Myocyte (in vitro differentiated cells): ENCODE data around the gene KLHDC7B. TPM values are rescaled to one million over a fixed set of nuclear protein-coding genes. Genes with fewer than 3 reads are reported as not detected.
"Not testable (repeated sequence)": the region's sequence is repeated elsewhere in the genome, so short reads cannot be mapped to it uniquely, and the experiment has no call there.

Experiments used
- DNase-seq: peaks from one replicate; pipeline ENCODE4 v3.0.0-alpha.2; 2012; ENCODE audit warnings: low read depth
- total RNA-seq: library from RNA; depleted of rRNA; stranded (reverse); fragments of >200 nt; gene quantifications from 2 replicates; pipeline ENCODE4 v1.2.3, GENCODE V29; 2014

KLHDC7B gene
- total RNA-seq, 1 donor from 2014 or later: not detected

DNA sequence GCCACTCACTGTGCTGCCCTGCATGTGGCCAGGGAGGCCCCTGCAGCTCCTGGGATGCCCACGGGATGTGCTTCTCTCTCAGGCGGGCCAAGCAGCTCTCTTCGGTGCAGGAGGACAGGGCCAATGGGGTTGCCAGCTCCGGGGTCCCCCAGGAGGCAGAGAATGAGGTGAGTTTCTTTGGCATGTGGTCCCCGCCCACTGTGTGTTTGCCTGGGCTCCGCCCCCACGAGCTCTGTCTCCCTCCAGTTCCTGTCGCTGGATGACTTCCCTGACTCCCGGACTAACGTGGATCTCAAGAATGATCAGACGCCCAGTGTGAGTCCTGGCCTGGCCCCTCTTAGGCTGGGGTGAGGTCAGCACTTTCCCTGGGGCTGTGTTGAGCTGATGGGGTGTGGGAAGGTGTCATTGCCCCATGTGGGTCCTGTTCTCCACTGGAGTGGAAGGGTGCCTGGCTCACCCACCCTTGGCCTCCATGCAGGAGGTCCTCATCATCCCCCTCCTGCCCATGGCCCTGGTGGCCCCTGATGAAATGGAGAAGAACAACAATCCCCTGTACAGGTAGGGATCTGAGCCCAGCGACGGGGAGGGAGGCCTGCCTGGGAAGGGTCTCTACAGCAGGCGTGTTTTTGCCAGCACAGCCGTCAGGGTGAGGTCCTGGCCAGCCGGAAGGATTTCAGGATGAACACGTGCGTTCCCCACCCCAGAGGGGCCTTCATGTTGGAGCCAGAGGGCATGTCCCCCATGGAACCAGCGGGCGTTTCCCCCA is 28.0 kb upstream of the KLHDC7B start:
- no peak for DNase-seq

DNA sequence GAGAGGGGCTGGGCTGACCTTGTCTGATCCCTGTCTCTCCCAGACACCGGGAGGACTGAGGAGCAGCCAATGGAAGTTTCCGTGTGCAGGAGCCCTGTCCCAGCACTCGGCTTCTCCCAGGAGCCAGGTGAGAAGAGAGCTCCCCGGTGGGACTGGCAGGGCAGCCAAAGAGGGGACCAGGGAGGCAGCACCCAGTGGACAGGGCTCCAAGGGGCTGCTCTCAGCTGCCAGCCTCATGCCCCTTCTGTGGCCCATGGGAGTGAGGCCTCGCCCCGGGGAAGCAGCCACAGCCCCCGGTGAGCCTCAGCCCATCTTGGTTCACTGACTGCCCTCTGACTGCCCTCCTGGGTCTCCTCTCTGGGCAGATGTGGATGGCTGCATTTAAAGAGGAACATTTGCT is 27.1 kb upstream of the KLHDC7B start:
- DNase-seq: no peak

DNA sequence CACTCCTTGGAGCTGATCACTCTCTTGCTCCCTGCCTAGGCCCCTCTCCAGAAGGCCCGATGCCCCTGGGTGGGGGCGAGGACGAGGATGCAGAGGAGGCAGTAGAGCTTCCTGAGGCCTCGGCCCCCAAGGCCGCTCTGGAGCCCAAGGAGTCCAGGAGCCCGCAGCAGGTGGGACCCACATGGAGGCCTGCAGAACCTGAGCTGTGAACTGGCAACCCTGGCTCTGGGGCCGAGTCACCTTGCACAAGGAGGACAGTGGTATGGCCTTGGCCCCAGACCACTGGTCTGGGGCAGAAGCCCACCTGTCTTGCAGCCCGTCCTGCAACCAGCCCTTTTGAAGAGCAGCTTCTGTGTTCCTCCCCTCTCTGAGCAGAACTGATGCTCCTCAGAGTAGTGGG is 26.5 kb upstream of the KLHDC7B start:
- DNase-seq: no peak

DNA sequence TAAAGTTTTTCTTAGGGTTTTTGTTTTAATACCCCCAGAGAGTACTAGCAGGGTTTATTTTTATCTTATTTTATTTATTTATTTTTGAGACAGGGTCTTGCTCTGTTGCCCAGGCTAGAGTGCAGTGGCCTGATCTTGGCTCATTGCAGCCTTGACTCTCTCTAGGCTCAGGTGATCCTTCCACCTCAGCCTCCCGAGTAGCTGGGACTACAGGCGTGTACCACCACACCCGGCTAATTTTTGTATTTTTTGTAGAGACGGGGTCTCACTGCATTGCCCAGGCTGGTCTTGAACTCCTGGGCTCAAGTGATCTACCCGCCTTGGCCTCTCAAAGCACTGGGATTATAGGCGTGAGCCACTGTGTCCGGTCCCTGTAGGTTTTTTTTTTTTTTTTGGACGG is 25.5 kb upstream of the KLHDC7B start:
- DNase-seq: not testable (repeated sequence)

DNA sequence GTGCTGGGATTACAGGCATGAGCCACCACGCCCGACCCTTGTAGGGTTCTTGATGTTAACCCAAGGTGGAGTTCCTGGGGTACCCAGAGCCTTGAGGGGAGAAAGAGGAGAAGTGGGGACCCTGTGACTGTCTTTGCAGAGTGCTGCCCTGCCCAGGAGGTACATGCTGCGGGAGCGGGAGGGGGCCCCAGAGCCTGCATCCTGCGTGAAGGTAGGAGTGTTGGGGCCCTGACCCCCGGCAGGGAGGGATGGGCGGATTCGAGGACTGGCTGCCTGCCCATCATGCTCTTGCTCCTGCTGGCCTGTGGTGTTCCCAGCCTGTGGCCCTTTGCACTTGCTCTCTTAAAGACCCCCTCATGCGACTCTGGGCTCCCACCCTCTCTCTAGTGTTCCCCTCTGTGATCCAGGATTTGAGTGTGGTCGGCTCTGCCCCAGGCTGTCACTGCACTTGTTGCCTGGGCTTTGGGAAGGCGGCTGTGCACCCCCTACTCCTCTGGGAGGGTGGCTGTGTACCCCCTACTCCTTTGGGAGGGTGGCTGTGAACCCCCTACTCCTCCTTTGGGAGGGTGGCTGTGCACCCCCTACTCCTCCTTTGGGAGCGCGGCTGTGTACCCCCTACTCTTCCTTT is 24.8 kb upstream of the KLHDC7B start:
- no peak for DNase-seq

DNA sequence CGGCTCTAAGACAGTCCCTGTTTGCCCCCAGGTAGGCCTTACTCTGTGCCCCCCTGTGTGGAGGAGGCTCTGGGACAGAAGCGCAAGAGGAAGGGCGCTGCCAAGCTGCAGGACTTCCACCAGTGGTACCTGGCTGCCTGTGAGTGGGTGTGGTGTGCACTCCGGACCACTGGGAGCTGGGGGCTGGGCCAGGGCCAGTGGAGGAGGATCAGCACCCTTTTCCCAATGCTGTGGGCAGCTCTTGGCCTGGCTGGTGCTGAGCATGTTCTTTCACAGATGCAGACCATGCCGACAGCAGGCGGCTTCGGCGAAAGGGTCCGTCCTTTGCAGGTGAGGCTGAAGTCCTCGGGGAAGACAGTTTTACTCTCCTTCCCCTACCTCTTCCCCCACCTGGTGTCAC is 24.0 kb upstream of the KLHDC7B start:
- DNase-seq: no peak

DNA sequence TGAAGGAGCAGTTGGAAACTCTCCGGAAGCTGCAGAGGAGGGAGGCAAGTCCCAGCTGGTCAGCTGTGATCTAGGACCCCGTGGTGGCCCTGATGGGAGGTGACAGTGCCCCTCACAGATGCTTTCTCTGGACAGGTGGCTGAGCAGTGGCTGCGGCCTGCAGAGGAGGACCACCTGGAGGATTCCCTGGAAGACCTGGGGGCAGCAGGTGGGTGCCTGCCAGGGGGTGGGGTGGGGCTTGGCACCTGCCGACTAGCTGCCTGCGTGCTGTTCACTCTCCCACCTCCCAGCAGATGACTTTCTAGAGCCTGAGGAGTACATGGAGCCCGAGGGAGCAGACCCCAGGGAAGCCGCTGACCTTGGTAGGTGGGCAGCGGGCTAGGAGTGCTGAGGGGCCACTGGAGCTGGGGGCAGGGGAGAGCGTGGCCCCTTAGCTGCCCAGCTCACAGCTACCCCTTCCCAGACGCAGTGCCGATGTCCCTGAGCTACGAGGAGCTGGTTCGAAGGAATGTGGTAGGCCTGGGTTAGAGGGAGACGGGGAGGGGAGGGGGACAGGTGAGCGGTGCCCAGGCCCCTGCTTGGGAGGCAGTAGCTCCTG is 23.4 kb upstream of the KLHDC7B start:
- no peak for DNase-seq

DNA sequence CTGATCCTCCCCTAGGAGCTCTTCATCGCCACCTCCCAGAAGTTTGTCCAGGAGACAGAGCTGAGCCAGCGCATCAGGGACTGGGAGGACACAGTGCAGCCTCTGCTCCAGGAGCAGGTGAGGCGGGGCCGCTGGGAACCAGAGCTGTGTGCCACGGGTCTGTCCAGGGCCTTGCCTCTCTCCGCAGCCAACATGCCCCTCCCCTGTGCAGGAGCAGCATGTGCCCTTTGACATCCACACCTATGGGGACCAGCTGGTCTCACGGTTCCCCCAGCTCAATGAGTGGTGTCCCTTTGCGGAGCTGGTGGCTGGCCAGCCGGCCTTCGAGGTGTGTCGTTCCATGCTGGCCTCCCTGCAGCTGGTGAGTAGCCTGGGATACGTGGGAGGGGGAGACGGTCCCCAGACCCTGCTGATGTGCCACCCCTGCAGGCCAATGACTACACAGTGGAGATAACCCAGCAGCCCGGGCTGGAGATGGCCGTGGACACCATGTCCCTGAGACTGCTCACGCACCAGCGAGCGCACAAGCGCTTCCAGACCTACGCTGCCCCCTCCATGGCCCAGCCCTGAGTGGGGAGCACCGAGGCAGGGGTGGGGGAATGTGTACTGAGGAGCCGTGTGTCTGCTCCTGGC is 22.8 kb upstream of the KLHDC7B start:
- DNase-seq: no peak

DNA sequence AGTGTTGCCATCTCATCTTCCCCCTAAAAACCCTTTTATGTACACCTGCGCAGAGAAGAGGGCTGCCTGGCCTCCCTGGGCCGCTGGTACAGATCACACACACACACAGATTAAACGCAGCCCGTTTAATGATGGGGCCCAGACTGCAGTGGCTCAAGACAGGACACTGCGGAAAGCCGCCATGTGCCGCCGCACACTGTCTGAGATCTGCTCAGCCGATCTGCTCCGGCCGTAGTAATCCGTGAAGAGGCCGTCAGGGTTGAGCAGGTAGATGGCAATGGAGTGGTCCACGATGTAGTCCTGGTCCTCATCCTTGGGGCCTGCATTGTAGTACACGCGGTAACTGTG is 22.3 kb upstream of the KLHDC7B start:
- DNase-seq: no peak

DNA sequence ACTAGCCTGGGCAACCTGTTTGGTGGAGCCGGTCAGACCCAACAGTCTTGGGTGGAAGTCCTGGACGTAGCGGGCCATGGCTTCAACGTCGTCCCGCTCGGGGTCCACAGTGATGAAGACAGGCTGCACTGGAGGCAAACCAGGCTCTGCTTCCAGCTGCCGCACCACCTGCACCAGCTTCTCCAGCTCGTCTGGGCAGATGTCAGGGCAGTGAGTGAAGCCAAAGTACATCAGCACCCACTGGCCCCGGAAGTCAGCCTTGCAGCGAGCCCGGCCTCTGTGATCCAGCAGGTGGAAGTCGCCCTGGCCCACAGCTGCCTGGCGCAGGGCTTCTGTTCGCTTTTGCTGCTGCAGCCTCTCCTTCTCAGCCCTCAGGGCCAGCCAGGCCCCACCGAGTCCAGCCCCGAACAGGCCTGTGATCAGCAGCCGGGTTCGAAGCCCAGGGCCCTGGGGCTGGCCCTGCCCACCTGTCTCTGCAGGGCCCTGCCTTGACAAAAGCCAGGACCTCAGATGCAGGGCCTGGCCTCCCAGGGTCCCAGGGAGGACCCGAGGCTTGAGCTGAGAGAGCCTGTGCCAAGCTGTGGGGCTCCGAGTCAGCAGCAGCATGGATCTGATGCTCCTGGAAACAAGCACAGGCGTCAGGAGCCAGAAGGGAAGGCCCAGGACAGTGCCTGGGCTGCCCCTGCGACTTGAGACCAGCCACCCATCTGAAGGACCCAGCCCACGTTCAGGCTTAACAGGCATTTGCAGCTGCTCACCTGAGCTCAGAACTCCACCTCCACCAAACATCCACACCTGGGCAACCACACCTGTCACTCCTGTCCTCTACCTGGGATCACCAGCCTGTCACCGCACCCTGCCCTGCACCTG is 21.7 kb upstream of the KLHDC7B start:
- DNase-seq: no peak

DNA sequence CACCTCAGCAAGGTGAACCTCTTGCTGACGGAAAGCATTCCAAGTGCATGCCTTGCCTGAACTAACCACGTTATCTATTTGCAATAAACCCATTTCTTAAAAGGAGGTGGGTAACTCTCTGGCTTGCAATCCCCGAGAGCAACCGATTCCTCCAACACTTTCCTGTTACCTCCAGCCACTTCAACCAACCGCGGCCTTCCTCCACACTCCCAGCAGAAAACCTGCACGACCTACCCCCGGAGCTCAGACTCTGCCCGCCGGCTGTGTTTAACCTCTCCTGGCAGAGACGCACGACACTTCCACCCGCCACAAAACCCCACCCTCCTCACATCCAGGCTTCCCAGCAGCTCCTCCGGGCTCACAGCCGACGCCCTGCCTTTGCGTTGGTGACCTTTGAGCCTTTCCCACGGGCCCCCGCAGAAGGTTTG is 21.0 kb upstream of the KLHDC7B start:
- DNase-seq: no peak

DNA sequence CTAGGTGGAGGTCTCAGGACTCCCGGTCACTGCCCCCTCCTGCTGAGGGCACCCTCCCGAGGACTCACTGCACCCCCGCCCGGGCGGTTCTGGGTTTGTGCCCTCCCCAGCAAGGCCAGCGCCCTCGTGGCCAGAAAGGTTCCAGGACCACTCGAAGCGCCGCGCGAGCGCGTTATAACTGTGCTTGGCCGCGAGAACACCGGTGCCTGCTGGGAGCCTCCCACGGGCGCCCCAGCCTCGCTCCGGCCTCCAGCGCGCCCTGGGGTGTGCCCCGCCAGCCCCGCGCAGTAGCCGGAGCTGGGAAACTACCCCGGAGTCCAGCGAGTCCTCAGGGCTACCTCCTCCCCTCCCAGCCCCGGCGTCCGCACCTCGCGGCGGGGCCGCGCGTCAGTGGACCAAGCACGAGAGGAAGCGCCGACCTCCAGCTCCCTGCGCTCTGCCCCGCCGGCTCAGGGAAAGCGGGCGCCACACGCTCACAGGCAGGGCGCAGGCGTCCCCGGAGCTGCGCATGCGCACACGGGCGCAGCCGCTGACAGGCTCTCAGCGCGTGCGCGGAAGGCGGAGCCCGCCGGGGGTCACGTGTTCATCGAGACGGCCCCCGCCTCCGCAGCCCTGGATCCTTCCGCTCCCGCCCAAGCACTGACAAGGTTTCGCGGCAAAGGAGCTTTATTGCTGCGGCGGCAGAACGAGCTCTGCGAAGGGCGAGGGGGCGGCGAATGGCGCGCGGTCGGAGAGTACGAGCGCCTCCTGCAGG is 20.4 kb upstream of the KLHDC7B start, which contains the start of gene SCO2:
SCO2 (minus strand) TSS at position 495 of the 754 bp plus-strand sequence. CDS start 1,187 bp downstream, outside the sequence.
- peak; percentile 96 for DNase-seq

DNA sequence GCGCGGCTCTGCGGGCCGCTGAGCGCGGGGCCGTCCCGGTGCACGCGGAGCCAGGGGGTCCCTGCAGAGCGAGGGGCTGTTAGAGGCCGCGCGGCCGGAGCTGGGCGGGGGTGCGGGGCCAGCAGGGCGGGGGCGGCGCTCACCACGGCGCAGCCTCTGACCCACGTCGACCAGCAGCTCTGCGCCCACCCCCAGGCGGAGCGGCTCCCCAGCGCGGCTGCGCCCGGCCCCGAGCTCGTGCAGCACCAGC is 19.9 kb upstream of the KLHDC7B start:
- no peak for DNase-seq

DNA sequence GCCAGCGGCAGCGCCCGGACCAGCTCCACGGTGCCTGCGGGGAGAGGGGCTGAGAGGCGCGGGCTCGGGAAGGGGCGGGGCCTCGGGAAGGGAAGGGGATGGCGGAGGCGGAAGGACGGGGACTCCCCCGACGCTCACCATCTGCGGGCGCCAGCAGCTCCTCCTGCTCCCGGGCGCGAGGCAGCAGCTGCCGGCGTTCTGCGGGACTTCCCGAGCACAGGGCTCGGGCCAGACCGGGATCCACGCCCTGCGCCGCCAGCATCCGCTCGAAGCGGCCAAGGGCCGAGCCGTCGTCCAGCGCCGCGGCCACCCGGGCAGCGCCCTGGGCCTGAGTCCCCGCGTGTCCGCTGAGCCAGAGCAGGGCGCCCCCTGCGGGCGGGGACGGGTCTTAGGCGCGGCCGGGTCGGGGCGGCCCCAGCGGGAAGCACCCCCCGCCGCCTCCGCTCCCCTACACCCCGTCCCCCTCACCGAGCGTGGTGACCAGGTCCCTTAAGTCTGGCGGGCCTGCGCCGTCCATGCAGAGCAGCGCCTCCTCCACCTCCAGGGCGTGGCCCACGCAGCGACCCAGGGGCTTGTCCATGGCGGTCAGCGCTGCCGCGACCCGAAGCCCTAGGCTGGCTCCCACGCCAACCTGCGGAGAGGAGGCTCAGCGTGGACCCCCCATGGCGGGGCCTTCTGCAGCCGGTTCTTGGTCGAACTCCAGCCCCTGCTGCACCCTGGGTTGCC is 19.4 kb upstream of the KLHDC7B start:
- DNase-seq: peak; percentile 75

DNA sequence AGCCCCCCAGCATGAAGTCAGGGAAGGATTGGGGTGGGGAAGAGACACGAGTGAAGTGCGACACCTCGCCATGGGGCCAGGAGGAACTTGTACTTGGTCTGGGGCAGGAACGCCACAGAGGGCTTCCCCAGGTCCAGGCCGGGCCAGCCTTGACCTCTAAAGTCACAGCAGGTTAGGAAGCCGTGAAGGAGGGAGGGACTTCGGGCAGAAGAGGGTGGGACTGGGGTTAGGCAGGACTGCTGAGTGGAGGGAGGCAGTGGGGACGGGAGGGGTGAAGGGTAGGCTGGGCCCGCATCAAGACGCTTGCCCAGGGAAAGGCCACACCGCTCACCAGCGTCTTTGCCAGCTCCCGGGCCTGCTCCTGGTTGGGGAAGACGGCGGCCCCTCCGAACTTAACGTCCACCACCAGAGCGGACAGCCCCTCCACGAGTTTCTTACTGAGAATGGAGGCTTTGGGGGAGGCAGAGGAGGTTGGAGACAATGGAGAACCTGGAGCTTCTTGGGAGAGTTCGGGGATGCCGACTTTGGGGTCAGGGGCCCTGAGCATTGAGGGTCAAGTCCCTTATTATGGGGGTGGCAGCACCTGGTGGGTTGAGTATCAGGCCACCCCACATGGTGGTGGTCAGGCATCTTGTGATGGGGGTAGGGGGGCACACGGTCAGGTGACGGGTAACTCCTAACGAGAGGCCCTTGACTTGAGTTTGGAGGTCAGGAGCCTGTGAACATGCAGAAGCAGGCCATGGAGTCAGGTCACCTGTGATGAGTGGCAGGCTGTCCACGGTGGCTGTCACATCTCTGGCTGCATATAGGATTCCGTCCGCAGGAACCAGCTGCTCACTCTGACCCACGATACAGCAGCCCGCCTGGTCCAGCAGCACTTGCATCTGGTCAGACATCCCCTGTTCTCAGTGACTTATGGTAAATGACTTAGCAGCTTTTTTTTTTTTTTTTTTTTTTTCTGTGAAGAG is 18.6 kb upstream of the KLHDC7B start:
- no peak for DNase-seq

DNA sequence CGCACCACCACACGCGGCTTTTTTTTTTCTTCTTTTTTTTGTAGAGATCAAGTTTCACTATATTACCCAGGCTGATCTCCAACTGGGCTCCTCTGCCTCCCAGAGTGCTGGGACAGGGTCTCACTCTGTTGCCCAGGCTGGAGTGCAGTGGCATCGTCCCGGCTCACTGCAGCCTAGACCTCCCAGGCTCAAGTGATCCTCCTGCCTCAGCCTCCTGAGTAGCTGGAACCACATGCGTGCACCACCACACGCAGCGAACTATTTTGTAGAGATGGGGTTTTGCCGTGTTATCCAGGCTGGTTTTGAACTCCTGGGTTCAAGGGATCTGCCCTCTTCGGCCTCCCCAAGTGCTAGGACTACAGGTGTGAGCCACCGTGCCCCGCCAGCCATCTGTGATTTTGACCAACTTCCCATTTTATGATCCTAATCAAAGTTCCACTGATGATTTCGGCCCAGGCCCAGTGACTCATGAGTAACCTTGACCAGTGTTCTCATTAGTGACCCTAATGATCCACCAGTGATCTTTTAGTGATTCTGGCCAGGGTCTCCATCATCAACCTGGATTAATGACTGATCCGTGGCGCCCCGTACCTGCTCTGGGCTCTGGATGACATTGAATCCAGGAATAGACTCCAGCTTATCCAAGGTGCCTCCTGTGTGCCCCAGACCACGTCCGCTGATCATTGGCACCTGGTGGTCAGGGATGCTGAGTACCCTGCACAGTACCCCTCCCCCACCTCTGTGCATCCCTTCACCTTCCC is 17.6 kb upstream of the KLHDC7B start:
- no peak for DNase-seq

DNA sequence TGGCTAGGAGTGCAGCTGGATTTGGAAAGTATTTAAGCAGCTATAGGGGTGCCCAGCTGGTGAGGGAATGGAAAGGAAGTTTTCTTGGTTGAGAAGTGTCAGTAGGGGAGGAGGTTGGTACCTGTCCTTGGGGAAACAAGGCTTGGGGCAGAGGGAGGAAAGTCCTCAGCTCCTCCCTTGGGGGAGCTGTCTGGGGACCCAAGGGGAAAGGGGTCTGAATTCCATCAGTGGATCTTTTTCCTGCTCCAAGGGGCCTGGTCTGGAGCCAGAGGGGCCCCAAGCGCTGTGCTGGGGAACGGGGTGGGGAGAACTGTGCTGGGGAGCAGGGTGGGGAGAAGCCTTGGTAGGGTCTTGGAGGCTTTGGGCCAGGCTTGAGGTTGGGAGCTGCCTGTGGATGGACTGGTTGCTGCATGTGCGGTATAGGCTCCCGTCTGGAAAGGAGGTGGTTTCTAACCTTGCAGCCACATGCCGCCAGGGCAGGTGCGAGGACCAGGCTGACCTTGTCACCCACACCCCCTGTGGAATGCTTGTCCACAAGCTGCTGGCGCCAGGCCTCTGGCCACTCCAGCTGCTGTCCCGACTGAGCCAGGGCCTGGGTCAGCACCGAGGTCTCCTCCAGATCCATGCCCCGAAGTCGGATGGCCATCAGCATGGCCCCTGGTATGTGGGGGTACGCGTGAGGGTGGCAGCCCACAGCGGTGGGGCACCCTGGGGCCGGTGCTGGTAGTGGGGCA is 16.9 kb upstream of the KLHDC7B start:
- DNase-seq: peak; percentile 54
